NCI-H2196 treated with DMSO at 0.1 percent for 48 hours (cell line): ENCODE data around the gene FMNL3.

Experiments used
- DNase-seq: peaks from one replicate; lab custom pipeline; 2025; ENCODE audit not compliant: unreplicated experiment; lab: John Stamatoyannopoulos, UW

Gene FMNL3

GRCh38 chr12:49655595-49656236 is 51.5 kb downstream of the FMNL3 start:
- DNase-seq = no peak

DNA sequence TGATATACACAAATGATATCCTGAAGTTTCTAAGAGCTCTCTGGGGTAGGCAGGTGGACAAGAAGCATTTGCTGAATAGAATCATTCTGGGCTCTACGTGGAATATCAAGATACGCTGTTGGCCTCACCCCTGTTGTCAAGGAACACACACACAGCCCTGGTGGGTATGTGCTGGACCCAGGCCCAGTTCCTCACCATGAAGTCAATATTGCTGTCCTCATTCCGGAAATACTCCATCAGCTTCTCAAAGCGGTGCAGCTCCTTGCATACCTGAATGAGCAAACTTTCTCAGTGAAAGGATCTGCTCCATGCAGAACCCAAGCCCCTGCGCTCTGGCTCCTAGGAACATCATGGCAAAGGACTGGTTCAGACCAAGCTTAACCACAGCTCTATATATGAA is 52.5 kb downstream of the FMNL3 start:
- no peak for DNase-seq

DNA sequence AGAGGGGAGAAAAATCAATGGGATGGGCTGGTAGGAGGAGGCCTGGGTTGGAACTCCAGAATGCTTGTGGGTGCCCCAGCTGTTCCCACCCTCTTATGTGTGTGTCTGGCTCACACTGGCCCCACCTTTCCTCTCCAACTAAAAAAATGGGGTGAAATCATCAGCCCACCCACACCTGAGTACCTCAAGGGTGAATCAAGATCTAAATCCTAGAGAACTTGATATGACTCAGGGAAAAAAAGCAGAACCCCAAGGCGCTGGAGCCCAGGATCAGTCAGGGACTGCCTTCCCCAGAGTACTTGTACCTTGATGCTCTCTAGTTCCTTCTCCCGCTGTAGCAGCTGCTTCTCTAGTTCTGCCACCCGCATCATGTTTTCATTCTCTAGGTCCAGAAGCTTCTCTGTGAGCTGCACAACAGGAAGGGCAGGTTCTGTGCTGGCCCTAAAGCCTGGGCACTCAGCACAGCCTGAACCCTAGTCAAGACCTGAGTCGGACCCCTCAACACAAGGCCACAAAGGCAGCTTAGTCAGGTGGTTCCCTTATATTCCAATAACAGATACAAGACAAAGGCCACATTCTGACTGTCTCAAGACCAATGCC is 54.2 kb downstream of the FMNL3 start:
- no peak for DNase-seq

DNA sequence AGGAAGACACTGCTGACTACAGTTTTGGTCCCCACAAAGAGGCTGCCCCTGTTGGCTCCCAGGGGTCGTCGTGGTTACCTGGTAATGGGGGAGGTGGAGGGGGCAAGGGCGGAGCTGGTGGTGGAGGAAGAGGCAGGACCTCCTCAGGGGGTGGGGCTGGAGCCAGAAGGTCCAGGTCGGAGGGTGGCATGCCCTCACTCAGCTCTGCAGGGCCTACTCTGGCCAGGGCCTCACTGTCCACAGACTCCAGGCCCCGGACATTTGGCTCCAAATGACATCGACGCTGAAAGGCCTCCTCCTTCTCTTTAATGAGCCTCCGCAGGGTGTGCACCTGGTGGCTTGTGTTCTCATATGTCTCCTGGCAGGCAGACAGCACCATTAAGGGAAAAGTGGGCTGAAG is 55.4 kb downstream of the FMNL3 start:
- peak; percentile 36 for DNase-seq

DNA sequence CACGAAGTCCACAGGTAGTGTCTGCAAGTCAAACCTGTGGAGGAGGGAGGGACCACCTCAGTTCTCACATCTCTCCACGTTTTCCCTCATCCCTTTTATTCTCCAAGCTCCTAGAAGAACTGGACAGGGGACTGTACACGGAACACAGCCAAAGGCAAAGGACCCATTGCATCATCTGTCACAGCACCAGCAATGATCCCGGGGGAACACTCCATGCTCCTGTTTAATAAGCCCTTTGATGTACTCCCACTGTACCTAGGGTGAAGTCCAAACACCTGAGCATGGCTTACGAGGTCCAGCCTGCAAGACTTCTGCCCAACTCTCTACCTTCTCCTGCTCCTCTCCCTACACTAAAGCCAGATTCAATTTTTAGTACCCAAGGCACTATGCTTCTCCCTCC is 57.3 kb downstream of the FMNL3 start:
- no peak for DNase-seq

DNA sequence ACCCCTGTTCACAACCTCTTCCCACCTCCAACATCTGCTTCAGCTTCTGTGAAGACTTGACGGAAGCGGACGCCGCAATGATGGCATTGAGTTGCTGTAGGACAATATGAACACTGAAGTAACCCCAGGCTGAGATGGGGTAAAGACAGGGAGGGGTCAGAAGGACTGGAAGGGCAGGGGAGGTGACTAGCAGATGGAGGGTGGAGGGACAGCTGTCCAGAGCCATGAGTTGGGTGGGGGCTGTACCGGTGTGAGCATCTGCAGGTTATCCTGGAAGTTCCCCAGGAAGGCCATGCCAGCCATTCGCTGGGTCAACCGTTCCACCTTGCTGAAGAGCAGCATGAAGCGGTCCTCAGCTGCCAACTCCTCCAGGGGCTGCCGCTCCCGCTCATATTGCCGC is 57.8 kb downstream of the FMNL3 start:
- no peak for DNase-seq

DNA sequence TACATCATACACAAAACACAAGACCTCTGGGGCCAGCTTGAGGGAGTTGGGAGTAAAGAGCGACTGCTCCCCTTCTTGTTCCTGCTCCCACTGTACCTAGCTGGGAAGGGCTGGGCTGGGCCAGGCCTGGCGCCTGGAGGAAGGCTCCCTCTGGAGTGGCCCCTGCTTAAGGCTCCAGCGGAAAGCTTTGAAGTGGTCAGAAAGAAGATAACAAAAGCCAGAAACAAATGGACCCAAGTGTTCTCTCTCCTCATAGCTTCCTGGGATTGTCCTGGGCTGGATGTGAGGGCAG is 58.5 kb downstream of the FMNL3 start:
- no peak for DNase-seq

- DNase-seq = no peak
Observed at GRCh38 chr12:49647827-49648711, 59.1 kb downstream of the FMNL3 start.

DNA sequence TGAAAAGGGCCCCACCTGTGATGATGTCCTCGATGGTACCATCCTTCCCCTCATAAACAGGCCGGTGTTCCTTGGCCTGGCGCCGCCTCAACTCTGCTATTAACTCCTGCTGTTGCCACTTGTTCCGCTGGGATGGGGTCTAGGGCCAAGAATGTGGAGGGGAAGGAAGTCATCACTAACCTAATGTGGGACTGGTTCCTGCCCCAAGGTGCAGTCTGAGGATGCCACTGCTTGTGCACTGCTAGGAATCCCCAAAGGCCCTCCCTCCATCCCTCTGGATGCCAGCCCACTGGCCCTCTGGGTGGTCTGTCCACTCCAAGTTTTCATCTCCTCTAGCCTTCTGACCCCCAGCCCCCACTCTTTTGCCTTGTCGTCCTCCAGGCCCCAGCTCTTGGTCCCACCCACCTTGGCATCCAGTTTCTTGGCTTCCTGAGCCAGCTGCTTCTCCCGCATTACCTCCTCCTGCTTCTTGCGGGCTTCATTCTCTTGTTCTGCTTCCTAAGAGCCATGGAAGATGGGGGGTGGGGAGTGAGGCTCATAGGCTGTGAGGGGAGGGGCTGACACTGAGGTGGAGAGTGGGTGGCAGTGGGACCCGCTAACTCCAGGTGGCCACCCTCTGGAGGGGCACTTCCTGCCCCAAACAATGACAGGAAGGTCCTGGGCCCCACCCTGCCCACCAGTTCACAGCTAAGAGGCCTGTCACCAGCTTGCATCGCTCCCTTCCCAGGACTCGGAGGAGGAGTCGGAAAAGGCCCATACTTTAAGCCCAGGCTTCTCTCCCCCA is 60.1 kb downstream of the FMNL3 start:
- DNase-seq = no peak

DNA sequence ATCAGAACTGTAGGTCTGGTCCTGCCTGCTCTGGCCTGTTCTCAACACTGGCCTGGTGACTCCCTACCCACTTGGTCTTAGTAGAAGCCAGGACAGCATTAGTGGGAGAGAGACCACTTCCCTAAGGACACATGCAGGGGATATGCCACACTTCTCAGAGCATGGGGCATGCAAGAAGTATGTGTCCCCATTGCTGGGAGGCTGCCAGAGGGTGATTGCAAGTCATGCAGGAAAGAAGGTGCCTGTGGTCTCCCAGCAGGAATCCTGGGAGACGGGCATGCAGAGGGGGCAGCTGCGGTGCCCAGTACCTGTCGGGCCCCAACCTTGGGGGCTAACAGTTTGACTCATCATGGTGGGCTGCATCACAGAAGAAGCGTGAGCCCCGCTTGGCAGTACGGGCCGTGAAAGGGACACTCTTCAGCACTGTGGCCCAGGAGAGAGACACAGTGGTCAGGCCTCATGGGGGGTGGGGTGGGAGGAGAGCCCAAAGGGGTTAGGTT is 60.8 kb downstream of the FMNL3 start:
- no peak for DNase-seq

GRCh38 chr12:49645146-49646039 is 61.8 kb downstream of the FMNL3 start:
- DNase-seq = no peak

DNA sequence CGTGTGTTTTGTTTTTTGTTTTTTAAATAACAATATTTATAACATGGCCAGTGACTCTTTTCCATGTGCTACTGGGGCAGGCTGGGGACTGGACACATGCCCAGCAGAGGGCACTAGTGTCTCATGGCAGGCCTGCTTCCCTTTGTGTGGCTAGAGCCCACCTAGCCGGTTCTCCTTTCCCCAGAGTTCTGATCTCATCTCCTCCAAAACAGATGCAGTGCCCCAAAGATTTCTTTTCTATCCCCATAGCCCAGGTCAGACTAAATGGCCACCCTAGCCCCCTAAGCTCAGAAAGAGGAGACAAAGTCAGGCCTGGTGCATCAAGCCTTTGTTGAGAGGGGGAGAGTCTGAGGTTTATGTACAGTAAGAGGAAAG is 62.6 kb downstream of the FMNL3 start:
- peak; percentile 41 for DNase-seq

DNA sequence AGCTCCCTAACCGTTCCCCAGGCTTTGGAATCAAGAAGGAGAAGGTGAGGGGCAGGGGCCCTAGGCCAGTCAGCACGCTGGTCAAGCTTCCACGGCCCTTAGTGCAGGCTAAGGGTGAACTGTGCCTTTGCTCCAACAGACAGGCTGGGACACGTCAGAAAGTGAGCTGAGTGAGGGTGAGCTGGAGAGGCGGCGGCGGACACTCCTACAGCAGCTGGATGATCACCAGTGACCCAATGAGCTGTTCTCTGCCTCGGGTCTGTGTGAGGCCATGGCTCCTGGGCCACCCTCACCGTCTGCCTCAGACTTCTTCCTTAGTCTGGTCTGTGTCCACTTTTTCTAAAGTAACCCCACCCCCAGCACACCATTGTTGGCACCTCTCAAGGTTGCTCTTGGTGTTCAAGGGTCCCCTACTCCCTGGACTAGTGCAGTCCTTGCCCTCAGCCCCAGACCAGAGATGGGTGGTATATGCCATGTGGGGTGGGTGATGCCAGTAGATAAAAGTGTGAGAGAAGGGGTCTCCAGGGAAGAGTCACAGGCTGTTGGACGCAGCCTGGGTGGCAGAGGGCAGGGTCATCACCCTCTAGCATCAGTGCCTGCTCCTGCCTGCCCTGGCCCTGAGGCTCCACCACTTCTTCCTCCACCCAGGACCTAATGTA is 63.1 kb downstream of the FMNL3 start:
- DNase-seq = no peak

GRCh38 chr12:49643135-49643534 is 64.1 kb downstream of the FMNL3 start:
- no peak for DNase-seq

- DNase-seq = no peak
Observed at GRCh38 chr12:49642370-49642802, 64.8 kb downstream of the FMNL3 start.

DNA sequence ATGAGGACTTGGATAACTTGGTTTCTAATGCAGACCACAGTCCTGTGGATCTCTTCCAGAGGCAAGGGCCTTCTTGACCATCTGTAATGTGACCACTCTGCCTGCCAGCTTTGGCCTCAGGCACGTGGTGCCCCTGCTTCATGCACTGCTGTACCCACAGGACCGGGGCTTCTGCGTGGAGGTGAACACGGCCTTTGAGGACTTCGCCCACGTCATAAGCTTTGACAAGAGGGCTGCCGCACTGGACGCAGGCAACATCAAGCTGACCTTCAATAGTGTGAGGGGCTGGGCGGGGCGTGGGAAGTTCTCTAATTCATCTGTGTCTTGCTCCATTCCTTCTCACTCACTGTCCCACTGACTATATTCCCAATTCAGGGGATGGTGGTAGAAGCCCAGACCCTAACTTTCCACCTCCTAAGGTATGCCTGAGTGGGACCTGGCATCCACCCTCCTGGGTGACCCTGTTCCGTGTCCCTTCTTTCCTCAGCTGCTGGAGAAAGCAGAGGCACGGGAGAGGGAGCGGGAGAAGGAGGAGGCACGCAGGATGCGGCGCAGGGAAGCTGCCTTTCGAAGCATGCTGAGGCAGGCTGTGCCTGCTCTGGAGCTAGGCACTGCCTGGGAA is 65.3 kb downstream of the FMNL3 start:
- no peak for DNase-seq

DNA sequence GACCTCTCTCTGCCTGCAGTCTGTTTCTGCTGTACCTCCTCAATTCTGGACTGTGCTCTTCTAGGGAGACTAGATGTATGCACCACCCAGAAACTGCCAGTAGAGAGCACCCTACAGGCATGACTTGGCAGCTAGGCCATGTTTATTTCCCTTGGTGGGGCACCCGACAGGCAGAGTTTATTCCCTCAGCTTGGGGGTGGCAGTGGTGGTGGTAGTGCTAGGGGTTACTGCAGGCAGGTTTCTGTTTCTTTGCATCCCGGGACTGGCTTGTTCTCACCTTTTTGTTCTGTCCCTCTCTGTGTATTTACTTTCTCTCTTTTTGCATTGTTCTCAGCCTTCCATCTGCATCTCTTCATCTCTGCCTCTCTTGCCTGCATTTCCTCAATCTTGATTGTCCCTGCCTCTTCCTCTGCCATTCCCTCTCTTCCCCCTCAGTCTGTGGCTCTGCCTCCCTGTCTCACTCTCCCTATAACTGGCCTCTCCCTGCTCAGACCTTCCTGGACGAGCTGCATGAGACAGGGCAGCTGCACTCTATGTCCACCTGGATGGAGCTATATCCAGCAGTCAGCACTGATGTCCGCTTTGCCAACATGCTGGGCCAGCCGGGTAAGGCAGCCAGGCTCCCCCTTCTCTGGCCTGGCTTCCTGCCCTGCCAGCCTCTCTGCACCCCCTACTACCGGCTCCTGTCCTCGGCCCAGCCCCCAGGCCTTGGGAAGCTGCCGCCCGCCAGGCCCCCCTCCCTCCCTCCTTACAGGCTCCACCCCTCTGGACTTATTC is 70.0 kb downstream of the FMNL3 start:
- DNase-seq = peak; percentile 74

DNA sequence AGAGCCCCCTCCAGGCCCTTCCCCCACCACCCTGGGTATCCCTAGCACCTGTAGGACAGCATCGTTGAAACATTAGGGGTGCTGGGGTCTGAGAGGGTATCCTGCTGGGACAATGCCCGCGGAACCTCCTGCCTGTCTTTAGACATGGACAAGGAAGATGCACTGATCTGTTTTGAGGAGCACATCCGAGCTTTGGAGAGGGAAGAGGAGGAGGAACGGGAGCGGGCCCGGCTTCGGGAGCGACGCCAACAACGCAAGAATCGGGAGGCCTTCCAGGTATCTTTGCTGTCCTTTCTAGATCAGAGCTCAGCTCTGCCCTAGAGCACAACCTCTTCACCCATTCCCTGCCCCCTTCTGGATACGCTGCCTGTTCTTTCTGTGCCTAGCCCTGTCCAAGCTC is 70.6 kb downstream of the FMNL3 start:
- DNase-seq = no peak

DNA sequence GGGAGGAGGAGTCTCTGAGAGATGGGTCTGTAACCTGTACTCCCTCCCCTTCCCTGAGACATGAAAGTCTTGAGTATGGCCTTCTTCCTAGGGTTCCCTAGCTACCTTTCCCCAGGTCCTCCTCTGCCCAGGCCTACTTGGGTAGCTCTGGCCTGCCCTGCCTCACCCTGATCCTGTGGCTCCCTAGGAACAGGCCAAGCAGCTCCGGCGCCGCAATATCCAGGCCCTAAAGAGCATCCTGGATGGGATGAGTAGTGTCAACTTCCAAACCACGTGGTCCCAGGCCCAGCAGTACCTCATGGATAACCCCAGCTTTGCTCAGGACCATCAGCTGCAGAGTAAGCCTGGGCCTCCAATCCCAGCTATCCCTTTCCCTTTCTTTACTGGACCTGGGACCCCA is 71.5 kb downstream of the FMNL3 start:
- DNase-seq = no peak
